NCI-H1930 (cell line): ENCODE measurements around the gene TMPRSS4.

ENCODE experiments used
- DNase-seq, 2 experiments: peaks; one replicate each; lab custom pipeline; 2025; lab: John Stamatoyannopoulos, UW

TMPRSS4 gene

DNA sequence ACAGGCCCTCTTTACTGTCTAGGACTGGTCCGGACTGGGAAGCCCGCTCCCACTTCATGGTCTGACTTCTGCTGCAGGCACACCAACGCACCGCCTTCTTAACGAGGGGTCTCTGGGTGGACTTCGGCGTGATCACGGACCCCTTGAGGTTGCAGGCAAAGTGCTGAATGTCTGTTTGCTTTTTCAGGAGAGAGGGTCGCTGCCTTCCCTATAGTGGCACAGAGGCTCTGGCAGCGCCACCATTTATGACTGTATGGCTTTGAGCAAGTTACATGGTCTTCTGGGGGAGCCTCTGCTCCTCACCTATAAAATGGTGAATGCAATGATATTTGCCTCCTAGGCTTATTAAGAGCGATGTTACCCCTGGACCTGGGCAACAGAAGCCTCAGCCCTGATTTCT is 77.1 kb downstream of the TMPRSS4 start:
- no peak for DNase-seq

DNA sequence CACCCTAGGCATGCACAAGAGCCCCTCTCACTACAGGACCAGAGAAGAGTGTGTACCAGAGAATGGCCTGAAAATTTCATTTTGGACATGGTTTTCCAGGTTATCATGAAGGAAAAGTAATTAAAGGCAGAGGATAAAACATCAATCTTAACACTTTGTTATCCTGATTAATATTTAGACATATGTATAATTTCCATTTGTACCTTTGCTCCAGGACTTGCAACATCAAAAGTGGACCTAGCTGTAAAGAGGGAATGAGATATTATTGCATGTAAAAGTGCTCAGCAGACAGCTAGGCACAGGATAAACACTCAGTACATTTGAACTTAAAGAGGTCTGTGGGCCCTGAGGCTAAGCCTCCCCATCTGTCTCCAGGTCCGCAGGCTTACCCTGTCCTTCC is 77.8 kb downstream of the TMPRSS4 start:
- DNase-seq, result no peak

- DNase-seq, result no peak
Measured at GRCh38 chr11:118155776-118156530, 79.1 kb downstream of the TMPRSS4 start.

- DNase-seq, result no peak
Measured at GRCh38 chr11:118156531-118157185, 79.8 kb downstream of the TMPRSS4 start.

GRCh38 chr11:118157186-118157895 is 80.5 kb downstream of the TMPRSS4 start:
- no peak for DNase-seq

- no peak for DNase-seq
Measured at GRCh38 chr11:118161786-118162185, 84.9 kb downstream of the TMPRSS4 start.

GRCh38 chr11:118162846-118163245 is 86.0 kb downstream of the TMPRSS4 start:
- no peak for DNase-seq

- DNase-seq, result no peak
Measured at GRCh38 chr11:118163494-118163893, 86.6 kb downstream of the TMPRSS4 start.

GRCh38 chr11:118164885-118165284 is 88.0 kb downstream of the TMPRSS4 start:
- no peak for DNase-seq

GRCh38 chr11:118166641-118167040 is 89.8 kb downstream of the TMPRSS4 start:
- no peak for DNase-seq

DNA sequence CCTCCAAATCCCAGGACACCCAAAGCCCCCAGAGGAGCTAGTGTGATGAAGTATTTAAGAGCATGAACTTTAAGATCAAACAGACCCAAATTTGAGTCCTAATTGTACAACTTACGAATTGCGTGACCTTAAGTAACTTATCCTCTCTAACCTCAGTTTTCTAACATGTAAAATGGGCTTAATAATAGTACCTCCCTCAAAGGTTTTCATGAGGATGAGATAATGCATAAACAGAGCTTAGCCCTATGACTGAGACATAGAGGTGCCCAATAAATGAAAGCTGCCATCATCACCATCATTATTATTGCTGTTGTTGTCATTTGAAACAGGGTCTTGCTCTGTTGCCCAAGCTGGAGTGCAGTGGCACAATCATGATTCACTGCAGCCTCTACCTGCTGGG is 90.4 kb downstream of the TMPRSS4 start:
- no peak for DNase-seq

- DNase-seq, result no peak
Measured at GRCh38 chr11:118167906-118168305, 91.0 kb downstream of the TMPRSS4 start.

DNA sequence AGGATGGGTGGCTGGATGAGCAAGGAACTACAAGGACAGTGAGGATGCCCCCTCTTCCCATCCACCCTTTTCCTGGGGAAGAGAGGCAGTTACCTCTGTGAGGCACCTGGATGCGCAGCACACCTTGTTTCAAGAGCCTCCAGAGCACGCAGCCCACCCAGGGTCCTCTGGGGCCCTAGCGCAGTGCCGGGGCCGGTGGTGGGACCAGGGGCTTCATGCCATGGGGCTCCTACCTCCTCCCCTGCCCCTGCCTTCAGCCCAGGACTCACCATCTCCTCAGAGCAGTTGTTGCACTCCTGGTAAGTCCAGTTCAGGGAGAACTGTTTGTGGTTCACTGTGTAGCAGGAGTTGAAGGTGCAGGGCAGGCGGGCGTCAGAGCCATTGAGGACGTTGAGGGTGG is 91.4 kb downstream of the TMPRSS4 start:
- no peak for DNase-seq

GRCh38 chr11:118168751-118169150 is 91.9 kb downstream of the TMPRSS4 start:
- DNase-seq, result no peak

DNA sequence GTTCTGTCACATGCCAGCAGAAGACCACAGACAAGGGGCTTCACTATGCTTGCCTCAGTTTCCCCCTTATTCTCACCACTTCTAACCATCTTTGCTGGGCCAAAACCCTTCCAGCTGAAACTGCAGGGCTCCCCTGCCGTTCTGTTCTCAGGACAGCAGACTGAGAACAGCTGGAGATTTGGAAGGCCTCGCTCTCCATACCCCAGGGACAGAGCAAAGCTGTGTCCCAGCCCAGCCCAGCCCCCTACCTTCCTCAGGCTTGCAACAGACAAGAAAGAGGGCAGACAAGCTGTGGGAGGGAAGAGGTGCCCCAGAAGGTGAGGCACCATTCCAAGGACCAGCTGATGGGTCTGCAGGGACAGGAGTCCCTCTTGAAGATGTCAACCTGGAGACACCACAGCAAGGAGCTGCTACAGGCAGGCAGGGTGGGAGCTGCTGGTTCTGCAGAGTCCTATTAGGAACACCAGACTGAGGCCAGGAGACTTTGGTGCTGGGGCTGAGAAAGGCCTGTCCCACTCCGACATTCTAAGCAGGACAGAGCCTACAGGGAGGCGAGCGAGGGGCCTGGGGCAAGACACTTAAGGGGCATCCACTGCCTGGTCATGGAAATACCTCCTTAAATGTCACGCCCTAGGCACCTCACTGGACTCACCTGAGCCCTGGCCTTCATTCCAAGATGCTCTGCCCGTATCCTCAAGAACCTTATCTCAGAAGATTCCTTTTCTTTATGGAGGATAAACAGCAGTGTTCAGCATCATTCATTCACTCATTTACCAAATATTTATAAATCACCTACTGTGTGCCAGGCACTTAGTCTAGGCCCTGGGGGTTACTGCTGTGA is 92.6 kb downstream of the TMPRSS4 start:
- no peak for DNase-seq

GRCh38 chr11:118170231-118170630 is 93.4 kb downstream of the TMPRSS4 start:
- DNase-seq, result no peak

GRCh38 chr11:118170882-118171268 is 94.0 kb downstream of the TMPRSS4 start:
- DNase-seq, result no peak
